K562 (cell line): ENCODE results near the gene CENPT. TPM values are rescaled to one million over a fixed set of nuclear protein-coding genes. Genes with fewer than 3 reads are reported as not detected.

Source experiments
- BRF1 ChIP-seq: IDR thresholded peaks from 3 replicates; pipeline ENCODE4 v1.6.1; 2011; ENCODE audit warnings: borderline replicate concordance, mild to moderate bottlenecking; ENCODE audit not compliant: insufficient read length; ENCODE audit errors: extremely low read depth
- CBFA2T2 ChIP-seq: fragments of 450-650 bp; conservative IDR thresholded peaks from 2 replicates; pipeline ENCODE4 v1.6.1; 2017; ENCODE audit warnings: mild to moderate bottlenecking
- CEBPB ChIP-seq: fragments of 450-650 bp; IDR thresholded peaks from 2 replicates; pipeline ENCODE4 v1.6.1; 2016; ENCODE audit warnings: missing genetic modification characterization, missing compliant biosample characterization
- CXXC5 ChIP-seq: fragments of 250-450 bp; sonication (Bioruptor Pico); IDR thresholded peaks from 2 replicates; pipeline ENCODE4 v1.8.0; 2022; ENCODE audit warnings: inconsistent platforms, mild to moderate bottlenecking, moderate library complexity
- DDX20 ChIP-seq: fragments of 450-650 bp; IDR thresholded peaks from 2 replicates; pipeline ENCODE4 v1.6.1; 2016; ENCODE audit warnings: missing genetic modification characterization, low read depth, mild to moderate bottlenecking, missing compliant biosample characterization, moderate library complexity
- DEAF1 ChIP-seq: fragments of 450-650 bp; formaldehyde crosslinking; IDR thresholded peaks from 2 replicates; pipeline ENCODE4 v1.4.0; 2020; ENCODE audit warnings: mild to moderate bottlenecking, moderate library complexity
- FOXJ3 ChIP-seq: sonication (generic); formaldehyde crosslinking; IDR thresholded peaks from 2 replicates; pipeline ENCODE4 v1.4.0; 2020; ENCODE audit warnings: mild to moderate bottlenecking, missing genetic modification reagents
- HES1 ChIP-seq: fragments of 450-650 bp; IDR thresholded peaks from 2 replicates; pipeline ENCODE4 v1.6.1; 2016; ENCODE audit warnings: low read depth, mild to moderate bottlenecking, moderate library complexity
- HNRNPH1 ChIP-seq: fragments of 200-400 bp; formaldehyde crosslinking; optimal IDR thresholded peaks from 2 replicates; pipeline ENCODE3; 2017; ENCODE audit warnings: low read depth, mild to moderate bottlenecking, low read length, moderate library complexity
- HSF4 ChIP-seq: fragments of 250-450 bp; sonication (Bioruptor Pico); IDR thresholded peaks from 2 replicates; pipeline ENCODE4 v2.1.2; 2022; ENCODE audit warnings: mild to moderate bottlenecking, moderate library complexity, borderline replicate concordance
- MLX ChIP-seq, 2 experiments: fragments of 450-650 bp in 1 of 2; sonication (generic) in 1 of 2; formaldehyde crosslinking; conservative IDR thresholded peaks; 2 replicates each; pipeline versions ENCODE4 v1.4.0 to v1.8.1; 2020 to 2022; ENCODE audit warnings: mild to moderate bottlenecking in 1 of 2, missing genetic modification reagents in 1 of 2
- MTA1 ChIP-seq: fragments of 450-650 bp; IDR thresholded peaks from 2 replicates; pipeline ENCODE4 v1.6.1; 2017; ENCODE audit warnings: borderline replicate concordance
- NONO ChIP-seq, 2 experiments: fragments of 200-400 bp in 1 of 2; fragments of 450-650 bp in 1 of 2; formaldehyde crosslinking in 1 of 2; IDR thresholded peaks; 2 replicates each; pipeline ENCODE4 v1.6.1; 2017; ENCODE audit warnings: low read depth in 2 of 2, mild to moderate bottlenecking in 2 of 2, moderate library complexity in 2 of 2, low read length in 1 of 2
- POLR2AphosphoS5 ChIP-seq: IDR thresholded peaks from 2 replicates; pipeline ENCODE4 v1.6.1; 2011; ENCODE audit warnings: mild to moderate bottlenecking, low read depth, low read length, moderate library complexity; ENCODE audit not compliant: control insufficient read depth, insufficient read depth
- POLR2H ChIP-seq: IDR thresholded peaks from 2 replicates; pipeline ENCODE4 v1.6.1; 2016; ENCODE audit warnings: missing genetic modification characterization, low read depth, mild to moderate bottlenecking, control low read depth, missing compliant biosample characterization, moderate library complexity
- RBM25 ChIP-seq: fragments of 200-400 bp; formaldehyde crosslinking; IDR thresholded peaks from 2 replicates; pipeline ENCODE4 v1.6.1; 2018; ENCODE audit warnings: low read length, low read depth, moderate library complexity; ENCODE audit not compliant: severe bottlenecking
- RHOXF2B ChIP-seq: fragments of 250-450 bp; sonication (Bioruptor Pico); conservative IDR thresholded peaks from 2 replicates; pipeline ENCODE4 v1.5.1; 2021
- SETDB1 ChIP-seq: IDR thresholded peaks from one replicate; pipeline ENCODE4 v1.6.1; 2012; ENCODE audit warnings: low read length, control low read depth, inconsistent platforms
- SMARCE1 ChIP-seq: fragments of 450-650 bp; IDR thresholded peaks from 2 replicates; pipeline ENCODE4 v1.7.1; 2016; ENCODE audit warnings: mild to moderate bottlenecking
- ZBTB17 ChIP-seq: fragments of 450-650 bp; formaldehyde crosslinking; IDR thresholded peaks from 2 replicates; pipeline ENCODE4 v1.4.0; 2020; ENCODE audit warnings: mild to moderate bottlenecking
- ZBTB26 ChIP-seq: fragments of 450-650 bp; formaldehyde crosslinking; IDR thresholded peaks from 2 replicates; pipeline ENCODE4 v1.4.0; 2022; ENCODE audit warnings: missing genetic modification characterization
- ZNF217 ChIP-seq: sonication (generic); formaldehyde crosslinking; IDR thresholded peaks from 2 replicates; pipeline ENCODE4 v1.8.0; 2022; ENCODE audit warnings: mild to moderate bottlenecking, missing genetic modification reagents
- polyA plus RNA-seq, 8 experiments: library from polyadenylated mRNA; depleted of rRNA in 4 of 8; stranded (reverse) in 5 of 8; unstranded in 3 of 8; fragments of >200 nt; fragmentation: Nextera tagmentation in 2 of 8; fragmentation: Illumina TruSeq in 1 of 8; extraction: Ambion mirVana in 2 of 8; extraction: Trizol in 1 of 8; gene quantifications; 2 replicates each; pipeline versions ENCODE4 v1.2.1 to v1.2.3, GENCODE V29; 2011 to 2014; ENCODE audit warnings: inconsistent platforms in 1 of 8, missing spikeins in 1 of 8
- total RNA-seq, 7 experiments: library from RNA; depleted of rRNA in 6 of 7; stranded (reverse); fragments of >200 nt in 6 of 7; fragmentation: Illumina TruSeq in 2 of 7; extraction: Trizol in 2 of 7; gene quantifications; 2 replicates each; pipeline versions ENCODE4 v1.2.1 to v1.2.3, GENCODE V29; 2011 to 2021; ENCODE audit warnings: low replicate concordance in 1 of 7

The CENPT gene
- total and polyA plus RNA-seq, 9 of the 15 experiments (the other 6 are each of a cell fraction or from before 2014, with no cell fraction given): 3.6 to 94.2 (median 44.1) TPM

GRCh38 chr16:67846320-67847063 is 1.0 kb downstream of the CENPT start, which contains the start of gene NUTF2 (continued):
- TF ChIP-seq MLX (CRISPR knock-in tag; conservative IDR thresholded peaks at IDR 0.05) (no peak), FOXJ3 (CRISPR knock-in tag) (no peak), HNRNPH1 (no peak), BRF1 (no peak), ZBTB17 (CRISPR knock-in tag) (peak; percentile 24; the same call in 1 of the 2 replicates), CBFA2T2 (no peak), CXXC5 (CRISPR knock-in tag) (peak; percentile 96), POLR2AphosphoS5 (peak; percentile 43; the same call in 1 of the 2 replicates), POLR2H (tag) (peak; percentile 46; the same call in 1 of the 2 replicates), ZBTB26 (CRISPR knock-in tag) (no peak), RHOXF2B (CRISPR knock-in tag) (no peak), ZNF217 (CRISPR knock-in tag) (no peak), DEAF1 (CRISPR knock-in tag) (no peak), HES1 (peak; percentile 20; the same call in 1 of the 2 replicates), DDX20 (no peak), RBM25 (peak; percentile 40), SMARCE1 (peak; percentile 64; the same call in 1 of the 2 replicates), HSF4 (CRISPR knock-in tag) (no peak), MTA1 (no peak), NONO (IDR thresholded peaks at IDR 0.05; ENCODE audit: low read depth in 2 of 2, low read length in 1 of 2) (peak in 1 of 2 experiments; percentile 77; a peak in 3 of 4 replicates), CEBPB (tag) (no peak), SETDB1 (no peak)
